Measurements from ENCODE around the gene FBLIM1.

FBLIM1 gene

DNA sequence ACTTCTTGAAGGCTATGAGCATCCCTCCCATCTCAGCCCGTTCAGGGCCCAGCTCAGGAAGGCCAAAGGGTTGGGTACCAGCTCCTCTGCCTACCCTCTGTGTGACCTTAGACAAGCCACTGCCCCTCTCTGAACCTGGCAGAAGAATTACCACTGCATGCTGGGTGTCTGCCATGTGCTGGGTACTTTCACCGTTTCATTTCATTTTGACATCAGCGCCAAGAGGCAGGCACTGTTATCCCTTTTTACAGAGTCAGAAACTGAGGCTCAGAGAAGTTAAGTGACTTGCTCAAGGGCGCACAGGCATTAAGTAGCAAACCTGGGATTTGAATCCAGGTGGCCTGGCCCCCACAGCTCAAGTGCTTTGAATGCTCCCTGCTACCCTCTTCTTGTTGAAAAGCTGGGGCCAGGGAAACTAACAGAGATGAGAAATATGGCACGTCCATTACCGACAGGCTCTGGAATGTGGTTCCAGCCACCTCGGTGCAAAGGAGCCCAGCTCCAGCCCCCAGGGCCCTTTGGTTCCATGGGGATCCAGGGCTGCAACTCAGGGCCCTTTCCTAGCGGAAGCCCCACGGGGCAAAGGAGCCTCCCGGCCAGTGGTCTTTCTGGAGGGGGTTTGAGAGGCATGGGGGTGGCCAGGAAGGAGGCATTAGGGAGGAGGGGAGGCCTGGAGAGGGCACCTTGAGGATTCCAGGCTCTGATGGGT is 9.8 kb upstream of the FBLIM1 start:
- no peak for DNase-seq (ENCODE audit: low read depth)

GRCh38 chr1:15749399-15750291 is 8.9 kb upstream of the FBLIM1 start:
- DNase-seq (ENCODE audit: low read depth), result no peak

DNA sequence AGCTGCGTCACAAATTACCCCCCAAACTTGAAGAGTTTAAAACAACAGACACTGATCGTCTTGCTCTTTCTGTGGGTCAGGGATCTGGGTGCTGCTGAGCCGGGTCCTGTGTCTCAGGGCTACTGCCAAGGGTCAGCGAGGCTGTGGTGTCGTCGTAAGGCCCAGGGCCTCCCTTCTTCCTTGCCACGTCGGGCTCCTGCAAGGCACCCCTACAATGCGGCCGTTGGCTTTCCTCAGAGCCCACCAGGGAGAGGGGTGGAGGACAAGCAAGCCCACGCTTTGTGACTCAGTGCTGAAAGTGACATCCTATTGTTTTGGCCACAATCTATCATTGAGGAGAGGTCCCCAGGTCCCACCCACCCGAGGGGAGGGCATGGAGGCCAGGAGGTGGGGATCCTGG is 7.7 kb upstream of the FBLIM1 start:
- DNase-seq (ENCODE audit: low read depth), result no peak

GRCh38 chr1:15751717-15752116 is 6.9 kb upstream of the FBLIM1 start:
- no peak for DNase-seq (ENCODE audit: low read depth)

DNA sequence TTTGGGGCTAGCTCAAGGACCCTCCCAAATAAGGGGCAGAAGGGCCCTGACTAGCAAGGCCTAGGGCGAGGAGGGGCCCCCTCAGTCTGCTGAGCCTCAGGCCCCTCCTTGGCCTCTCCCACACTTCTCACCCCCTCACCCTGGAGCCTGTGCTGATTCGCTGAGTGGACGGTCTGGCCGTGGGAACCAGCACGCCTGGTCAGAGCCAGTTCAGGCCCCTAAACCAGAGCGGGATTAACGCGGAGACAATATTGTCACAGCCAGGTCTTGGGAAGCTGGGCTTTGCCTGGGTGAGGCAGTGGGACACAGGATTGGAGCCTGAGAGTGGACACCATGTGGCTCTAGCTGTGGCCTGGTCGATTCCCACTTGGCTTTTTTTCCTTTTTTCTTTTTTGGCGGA is 4.8 kb upstream of the FBLIM1 start:
- DNase-seq (ENCODE audit: low read depth), result no peak

DNA sequence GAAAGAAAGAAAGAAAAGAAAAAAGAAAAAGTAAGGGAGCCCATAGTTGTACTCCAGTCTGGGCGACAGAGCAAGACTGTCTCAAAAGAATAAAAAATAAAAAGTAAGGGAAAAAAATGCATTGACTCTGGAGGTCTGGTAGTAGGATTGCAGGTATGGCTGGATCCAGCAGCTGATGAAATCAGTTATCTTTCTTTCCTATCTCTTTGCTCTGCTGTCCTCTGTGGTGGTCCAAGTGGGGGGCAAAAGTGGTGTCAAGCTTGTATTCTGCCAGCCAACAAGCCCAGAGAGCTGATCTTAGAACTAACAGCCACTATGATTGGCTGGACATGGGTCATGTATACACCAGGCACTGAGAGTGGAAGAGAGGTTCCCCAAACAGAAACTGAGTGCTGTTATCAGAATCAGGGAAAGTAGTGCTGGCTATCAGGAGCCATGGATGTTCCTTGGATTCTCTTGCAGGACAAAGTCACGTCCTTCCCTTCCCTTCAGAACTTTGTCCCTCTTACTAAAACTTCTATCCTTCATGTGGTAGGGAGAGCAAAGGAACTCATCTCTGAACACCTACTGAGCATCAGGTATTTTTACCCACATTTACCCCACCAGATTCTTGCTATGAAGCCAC is 3.5 kb upstream of the FBLIM1 start:
- DNase-seq (ENCODE audit: low read depth), result no peak

DNA sequence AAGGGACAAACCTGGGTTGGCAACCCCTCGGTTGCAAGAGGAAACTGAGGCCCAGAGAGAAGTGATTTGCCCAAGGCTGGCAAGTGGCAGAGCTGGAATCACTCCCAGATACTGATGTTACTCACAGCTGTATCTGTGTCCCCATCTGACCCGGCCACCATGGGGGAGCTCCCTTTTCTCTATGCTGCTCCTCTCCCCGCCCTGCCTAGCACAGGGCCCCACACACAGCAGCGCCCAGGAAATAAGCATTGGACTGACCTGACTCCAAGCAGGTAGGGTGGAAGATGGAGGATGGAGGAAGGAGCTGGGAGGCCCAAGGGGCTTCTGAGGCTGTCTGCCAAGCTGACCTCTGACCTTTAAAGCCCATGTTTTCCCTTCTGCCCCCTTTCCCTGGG is 3.0 kb upstream of the FBLIM1 start:
- no peak for DNase-seq (ENCODE audit: low read depth)

GRCh38 chr1:15756143-15757015 is 2.2 kb upstream of the FBLIM1 start:
- DNase-seq (ENCODE audit: low read depth), result no peak

- no peak for DNase-seq (ENCODE audit: low read depth)
These were observed 1.5 kb upstream of the FBLIM1 start for GRCh38 chr1:15757016-15757543.

- no peak for DNase-seq (ENCODE audit: low read depth)
These were observed 836 bp upstream of the FBLIM1 start for GRCh38 chr1:15757575-15758342.

DNA sequence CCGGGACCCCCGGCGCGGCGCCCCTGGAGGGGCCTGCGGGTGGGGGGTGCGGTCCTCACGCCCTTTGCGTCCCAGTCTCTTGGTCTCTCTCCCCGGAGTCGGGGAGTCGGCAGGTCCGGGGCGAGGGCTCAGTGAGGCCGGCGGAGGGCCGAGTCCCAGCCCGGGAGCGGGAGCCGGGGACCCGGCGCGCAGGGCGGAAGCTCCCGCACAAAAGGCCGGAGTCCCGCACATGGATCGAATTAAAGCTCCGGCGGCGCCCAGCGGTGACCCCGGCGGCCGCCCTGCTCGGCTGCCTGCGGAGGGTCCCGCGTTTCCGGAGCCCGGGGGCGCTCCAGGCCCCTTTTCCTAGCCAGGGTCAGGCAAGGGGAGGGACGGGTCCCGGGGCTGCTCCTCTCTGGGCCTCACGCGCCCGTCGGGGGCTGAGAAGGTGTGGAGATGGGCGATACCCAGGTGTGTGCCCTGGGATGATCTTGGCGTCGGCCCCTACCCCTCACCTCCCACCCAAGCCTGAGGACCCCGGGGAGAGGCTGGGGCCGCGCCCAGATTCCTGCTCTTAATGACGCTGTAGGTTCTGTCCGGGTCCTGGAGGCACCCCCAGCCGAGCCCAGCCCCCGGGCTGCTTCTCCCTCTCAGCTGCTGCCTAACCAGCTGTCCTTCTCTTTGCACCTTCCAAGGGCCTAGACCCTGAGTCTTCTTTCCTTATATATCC is 512 bp downstream of the FBLIM1 start:
- DNase-seq (ENCODE audit: low read depth), result no peak

DNA sequence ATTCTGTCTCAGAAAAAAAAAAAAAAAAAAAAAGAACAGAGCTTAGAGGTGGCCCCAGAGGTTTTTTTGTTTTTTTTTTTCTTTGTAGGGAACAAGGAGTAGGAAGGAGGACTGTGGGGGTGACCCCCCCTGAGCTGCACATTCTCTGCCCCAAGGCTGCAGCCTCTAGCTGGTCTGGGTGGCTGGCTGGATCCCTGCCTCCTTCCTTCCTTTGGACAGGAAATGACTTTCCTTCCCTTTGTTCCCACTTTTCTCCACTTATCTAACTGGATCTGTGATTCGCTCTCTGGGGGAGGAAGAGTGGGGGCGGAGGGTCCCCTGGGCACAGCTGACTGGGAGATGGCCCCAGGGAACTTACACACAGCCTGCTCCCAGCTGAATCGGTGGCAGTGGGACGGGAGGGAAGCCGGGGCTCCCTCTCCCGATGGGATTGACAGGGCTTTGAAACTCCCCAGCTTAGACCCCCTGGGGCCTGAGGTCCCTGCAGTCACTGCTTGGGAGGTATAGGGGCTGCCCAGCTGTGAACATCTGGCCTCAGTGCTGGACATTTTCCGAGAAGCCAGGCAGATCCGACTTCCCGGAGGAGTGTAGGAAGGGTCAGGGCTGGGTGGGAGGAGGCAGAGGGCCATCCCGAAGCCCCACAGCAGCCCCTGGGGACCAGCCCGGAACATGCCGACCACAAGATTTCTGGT is 2.1 kb downstream of the FBLIM1 start:
- no peak for DNase-seq (ENCODE audit: low read depth)

DNA sequence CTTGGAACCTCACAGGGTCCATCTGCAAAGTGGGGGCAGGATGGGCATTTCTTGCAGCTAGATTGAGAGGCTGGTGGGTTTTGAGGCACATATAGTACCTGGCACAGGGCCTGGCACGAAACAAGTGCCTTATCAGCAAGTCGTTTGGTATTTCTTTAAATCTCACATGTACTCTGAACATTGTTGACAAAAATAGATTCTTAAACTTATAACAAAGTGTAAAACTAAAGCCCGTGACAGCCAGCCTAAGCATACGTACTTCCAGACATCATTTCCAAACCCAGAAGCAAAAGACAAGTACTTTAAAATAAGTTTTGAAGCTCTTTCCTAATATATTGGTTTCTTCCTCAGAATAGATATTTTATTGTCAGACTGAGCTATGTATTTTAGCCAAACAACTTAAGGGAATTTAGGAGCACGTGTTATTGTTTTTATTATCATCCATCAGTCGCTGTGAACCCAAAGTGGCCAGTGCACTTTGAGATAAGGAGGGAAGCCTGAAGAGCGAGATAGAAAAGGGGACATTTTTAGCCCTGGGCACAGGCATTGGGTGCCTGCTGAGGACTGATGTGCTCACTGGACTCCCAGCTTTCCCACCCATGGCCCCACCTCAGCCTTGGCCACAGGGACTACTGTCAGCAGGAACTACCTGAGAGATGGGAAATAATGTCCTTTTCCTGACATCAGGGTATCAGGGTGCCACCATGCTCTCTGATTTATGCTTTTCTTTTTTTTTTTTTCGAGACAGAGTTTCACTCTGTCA is 3.0 kb downstream of the FBLIM1 start:
- no peak for DNase-seq (ENCODE audit: low read depth)

DNA sequence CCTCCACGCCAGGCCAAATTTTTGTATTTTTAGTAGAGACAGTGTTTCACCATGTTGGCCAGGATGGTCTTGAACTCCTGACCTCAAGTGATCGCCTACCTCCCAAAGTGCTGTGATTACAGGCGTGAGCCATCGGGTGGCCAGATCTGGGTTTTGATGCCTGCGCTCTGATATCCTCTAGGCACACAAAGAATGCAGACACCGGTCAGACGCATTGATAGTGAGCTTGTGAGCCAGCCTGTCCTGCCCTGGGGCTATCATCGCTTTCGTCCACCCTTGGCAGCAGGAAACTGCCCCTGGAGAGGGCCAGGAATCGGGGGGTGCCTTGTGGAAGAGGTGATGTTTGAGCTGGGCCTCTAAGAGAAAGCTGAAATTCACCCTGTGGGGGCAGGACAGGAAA is 4.0 kb downstream of the FBLIM1 start:
- no peak for DNase-seq (ENCODE audit: low read depth)

- no peak for DNase-seq (ENCODE audit: low read depth)
These were observed 5.7 kb downstream of the FBLIM1 start for GRCh38 chr1:15764269-15764764.

DNA sequence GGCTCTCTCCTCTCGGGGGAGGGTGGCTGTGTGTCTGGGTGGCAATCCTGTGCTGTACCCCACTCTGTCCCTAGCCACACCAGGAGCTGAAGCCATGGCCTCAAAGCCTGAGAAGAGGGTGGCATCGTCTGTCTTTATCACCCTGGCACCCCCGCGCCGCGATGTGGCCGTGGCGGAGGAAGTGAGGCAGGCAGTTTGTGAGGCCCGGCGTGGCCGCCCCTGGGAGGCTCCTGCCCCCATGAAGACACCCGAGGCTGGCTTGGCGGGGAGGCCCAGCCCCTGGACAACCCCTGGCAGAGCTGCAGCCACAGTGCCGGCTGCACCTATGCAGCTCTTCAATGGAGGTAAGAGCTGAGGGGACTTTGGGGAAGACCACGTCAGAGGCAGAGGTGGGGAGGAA is 6.3 kb downstream of the FBLIM1 start:
- DNase-seq (ENCODE audit: low read depth), result no peak

DNA sequence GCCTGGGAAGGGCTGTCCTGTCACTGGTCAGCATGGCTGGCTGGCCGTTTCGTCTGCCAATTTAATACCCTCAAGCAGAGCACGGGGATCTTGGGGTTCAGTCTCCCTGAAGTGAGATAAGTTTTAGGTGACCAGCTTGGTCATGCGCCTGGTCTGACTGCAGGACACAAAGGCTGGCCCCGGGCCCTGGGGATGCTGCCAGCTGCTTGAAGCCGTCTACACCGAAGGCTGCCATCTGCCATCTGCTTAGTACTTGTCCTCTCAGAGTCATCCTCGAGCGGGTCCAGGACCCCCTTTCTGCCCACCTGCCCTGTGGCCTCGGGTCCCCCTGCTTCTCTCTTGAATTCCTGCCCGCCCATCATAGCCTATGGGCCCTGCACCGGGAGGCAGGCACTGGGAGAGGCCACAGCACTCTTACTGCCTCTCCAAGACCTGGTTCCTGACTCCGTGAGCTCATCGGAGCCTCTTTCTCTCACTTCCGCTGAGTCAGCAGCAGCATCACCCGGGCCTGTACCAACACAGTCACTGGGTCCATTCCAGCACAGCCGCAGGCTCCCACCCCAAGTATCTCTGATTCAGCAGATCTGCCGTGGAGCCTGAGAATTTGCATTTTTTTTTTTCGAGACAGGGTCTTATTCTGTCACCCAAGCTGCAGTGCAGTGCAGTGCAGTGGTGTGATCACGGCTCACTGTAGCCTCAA is 7.0 kb downstream of the FBLIM1 start:
- peak; percentile 58 for DNase-seq (ENCODE audit: low read depth)

DNA sequence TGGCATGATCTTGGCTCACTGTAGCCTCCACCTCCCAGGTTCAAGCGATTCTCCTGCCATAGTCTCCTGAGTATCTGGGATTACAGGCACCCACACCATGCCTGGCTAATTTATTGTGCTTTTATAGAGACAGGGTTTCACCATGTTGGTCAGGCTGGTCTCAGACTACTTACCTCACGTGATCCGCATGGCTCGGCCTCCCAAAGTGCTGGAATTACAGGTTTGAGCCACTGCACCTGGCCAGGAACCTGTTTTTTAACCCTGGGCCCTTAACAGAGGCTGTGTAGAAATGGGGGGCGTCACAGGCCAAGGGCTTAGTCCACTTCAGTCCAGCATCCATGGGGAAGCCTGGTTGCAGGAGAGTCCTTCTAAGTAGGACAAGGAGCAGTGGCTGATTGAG is 9.3 kb downstream of the FBLIM1 start:
- DNase-seq (ENCODE audit: low read depth), result no peak
